K562 (cell line): ENCODE data around the gene KIAA1210. TPM values are rescaled to one million over a fixed set of nuclear protein-coding genes. Genes with fewer than 3 reads are reported as not detected.

Source experiments
- ATAC-seq: fragments of 200-7000 bp; cut with Tn5 transposase; 3 replicates; pipeline ENCODE4 v1.9.1; 2020; ENCODE audit warnings: moderate library complexity
- BruUV-seq: library from RNA; stranded (reverse); fragments of 400-500 nt; replicated peaks from 2 replicates; lab custom pipeline; 2021; lab: Mats Ljungman, UMichigan
- CTCF ChIA-PET: fragments of 300-600 bp; formaldehyde crosslinking; extraction: SDS; loops from one replicate; lab custom pipeline; 2021; ENCODE audit warnings: low intra/inter-chr PET ratio; lab: Yijun Ruan, JAX
- POLR2A ChIA-PET: fragments of 300-600, 350-650 bp; sonication (Branson Sonifier 250); formaldehyde crosslinking; extraction: SDS; loops from one replicate; lab custom pipeline; 2021; ENCODE audit warnings: antibody characterized with exemption, inconsistent platforms; lab: Yijun Ruan, JAX
- DNase-seq, 4 experiments: peaks; one replicate each; pipeline versions ENCODE4 v3.0.0 to v3.0.0-alpha.2; 2011 to 2018; ENCODE audit warnings: low spot score in 3 of 4, mixed read lengths in 3 of 4; ENCODE audit errors: extremely low read depth in 1 of 4
- FAIRE-seq: peaks from 2 replicates; lab custom pipeline; 2011; peaks lifted over from hg19 to GRCh38; lab: Jason Lieb, UNC
- H2AFZ ChIP-seq: 2 replicates; pipeline ENCODE4 v1.6.0; 2011; ENCODE audit warnings: low read depth, low read length, control low read depth, inconsistent platforms
- H3K27ac ChIP-seq: fragments of 200-600 bp; 3 replicates; pipeline ENCODE4 v1.8.0; 2011; ENCODE audit warnings: low read depth, mild to moderate bottlenecking, control low read depth, inconsistent platforms, low read length, moderate library complexity, mixed read lengths; ENCODE audit errors: extremely low read depth
- H3K27me3 ChIP-seq, 2 experiments: fragments of 300-600 bp in 1 of 2; 2 replicates in 1 of 2; 3 replicates in 1 of 2; pipeline versions ENCODE4 v1.6.0 to v1.8.0; 2011; ENCODE audit warnings: inconsistent platforms in 2 of 2, low read length in 2 of 2, mild to moderate bottlenecking in 1 of 2, mixed read lengths in 1 of 2, moderate library complexity in 1 of 2; ENCODE audit not compliant: control insufficient read depth in 2 of 2, insufficient read depth in 2 of 2
- H3K36me3 ChIP-seq: fragments of 300-600 bp; 3 replicates; pipeline ENCODE4 v1.8.0; 2011; ENCODE audit warnings: mild to moderate bottlenecking, low read length, inconsistent platforms; ENCODE audit not compliant: control insufficient read depth, insufficient read depth
- H3K4me1 ChIP-seq, 2 experiments: fragments of 200-600 bp in 1 of 2; replicated peaks in 1 of 2; 2 replicates in 1 of 2; 3 replicates in 1 of 2; pipeline versions ENCODE4 v1.5.1 to v1.8.0; 2011; ENCODE audit warnings: inconsistent platforms in 2 of 2, low read length in 2 of 2, mild to moderate bottlenecking in 1 of 2, mixed read lengths in 1 of 2, moderate library complexity in 1 of 2; ENCODE audit not compliant: control insufficient read depth in 2 of 2, insufficient read depth in 2 of 2
- H3K4me2 ChIP-seq: 2 replicates; pipeline ENCODE4 v1.6.1; 2011; ENCODE audit warnings: low read length, control low read depth, inconsistent platforms, mixed read lengths; ENCODE audit not compliant: insufficient read depth
- H3K4me3 ChIP-seq: fragments of 200-600 bp; sonication (generic), shearing (Covaris generic); 2 replicates; pipeline ENCODE4 v1.5.1; 2016; ENCODE audit warnings: control low read depth, inconsistent platforms
- H3K79me2 ChIP-seq: fragments of 200-600 bp; 3 replicates; pipeline ENCODE4 v1.8.0; 2011; ENCODE audit warnings: low read length, inconsistent platforms; ENCODE audit not compliant: control insufficient read depth, insufficient read depth
- H3K9ac ChIP-seq, 2 experiments: 2 replicates each; pipeline versions ENCODE4 v1.6.0 to v1.6.1; 2011; ENCODE audit warnings: low read depth in 2 of 2, low read length in 2 of 2, control low read depth in 1 of 2, inconsistent platforms in 1 of 2, mild to moderate bottlenecking in 1 of 2, mixed read lengths in 1 of 2; ENCODE audit not compliant: insufficient read depth in 1 of 2
- H3K9me1 ChIP-seq: one replicate; pipeline ENCODE4 v1.6.0; 2011; ENCODE audit warnings: inconsistent platforms, mild to moderate bottlenecking, low read length, moderate library complexity; ENCODE audit not compliant: control insufficient read depth, insufficient read depth
- H3K9me3 ChIP-seq: replicated peaks from 2 replicates; pipeline ENCODE4 v1.5.1; 2011; ENCODE audit warnings: low read depth, low read length, inconsistent platforms; ENCODE audit not compliant: control insufficient read depth, insufficient read depth
- H4K20me1 ChIP-seq: replicated peaks from 2 replicates; pipeline ENCODE4 v1.6.1; 2011; ENCODE audit warnings: low read length, inconsistent platforms, mixed read lengths; ENCODE audit not compliant: control insufficient read depth, insufficient read depth
- CGGBP1 ChIP-seq: fragments of 250-450 bp; sonication (Bioruptor Pico); IDR thresholded peaks from 2 replicates; pipeline ENCODE4 v1.9.0; 2021; ENCODE audit warnings: mild to moderate bottlenecking
- FOSL1 ChIP-seq: fragments of 200-800 bp; sonication (Bioruptor generic); conservative IDR thresholded peaks from 2 replicates; pipeline ENCODE4 v1.6.1; 2016; ENCODE audit warnings: missing genetic modification characterization, missing compliant biosample characterization
- HMBOX1 ChIP-seq: sonication (generic); IDR thresholded peaks from 2 replicates; pipeline ENCODE4 v1.6.1; 2016
- MTF1 ChIP-seq: fragments of 250-450 bp; sonication (Bioruptor Pico); IDR thresholded peaks from 2 replicates; pipeline ENCODE4 v1.9.0; 2021; ENCODE audit warnings: moderate library complexity, mild to moderate bottlenecking, inconsistent platforms, borderline replicate concordance
- NFE2 ChIP-seq: IDR thresholded peaks from 2 replicates; pipeline ENCODE4 v1.6.1; 2014; ENCODE audit warnings: antibody characterized with exemption, low read depth
- STAT5A ChIP-seq: IDR thresholded peaks from 2 replicates; pipeline ENCODE4 v1.6.1; 2012; ENCODE audit warnings: low read length, inconsistent platforms, borderline replicate concordance
- ZEB2 ChIP-seq: fragments of 450-650 bp; IDR thresholded peaks from 2 replicates; pipeline ENCODE4 v1.6.1; 2016
- ZNF24 ChIP-seq: fragments of 450-650 bp; IDR thresholded peaks from 2 replicates; pipeline ENCODE4 v1.6.1; 2016
- ZNF395 ChIP-seq: fragments of 200-800 bp; sonication (Bioruptor generic); IDR thresholded peaks from 2 replicates; pipeline ENCODE4 v1.6.1; 2017; ENCODE audit warnings: missing genetic modification characterization, missing compliant biosample characterization
- WGBS: fragments of 100-300 bp; shearing (Covaris generic); methylation state at CpG from one replicate; pipeline ENCODE4 v1.1.6; 2016; ENCODE audit warnings: low coverage, mixed read lengths; ENCODE audit not compliant: insufficient coverage; ENCODE audit errors: missing lambda C conversion rate; 5-methylcytosine and 5-hydroxymethylcytosine counted together
- in situ Hi-C: fragments of 300-500 bp; cut with MboI; formaldehyde crosslinking; loops from 4 replicates; pipeline ENCODE4 v1.15.0; 2018; ENCODE audit warnings: inconsistent platforms, mixed read lengths
- intact Hi-C: fragments of 100-400 bp; cut with micrococcal nuclease; formaldehyde crosslinking; loops from 2 replicates; pipeline ENCODE4 v1.14.2; 2022
- polyA plus RNA-seq, 8 experiments: library from polyadenylated mRNA; depleted of rRNA in 4 of 8; stranded (reverse) in 5 of 8; unstranded in 3 of 8; fragments of >200 nt; fragmentation: Nextera tagmentation in 2 of 8; fragmentation: Illumina TruSeq in 1 of 8; extraction: Ambion mirVana in 2 of 8; extraction: Trizol in 1 of 8; gene quantifications; 2 replicates each; pipeline versions ENCODE4 v1.2.1 to v1.2.3, GENCODE V29; 2011 to 2014; ENCODE audit warnings: inconsistent platforms in 1 of 8, missing spikeins in 1 of 8
- total RNA-seq, 7 experiments: library from RNA; depleted of rRNA in 6 of 7; stranded (reverse); fragments of >200 nt in 6 of 7; fragmentation: Illumina TruSeq in 2 of 7; extraction: Trizol in 2 of 7; gene quantifications; 2 replicates each; pipeline versions ENCODE4 v1.2.1 to v1.2.3, GENCODE V29; 2011 to 2021; ENCODE audit warnings: low replicate concordance in 1 of 7

Gene KIAA1210
- total and polyA plus RNA-seq, 9 of the 15 experiments (the other 6 are each of a cell fraction or from before 2014, with no cell fraction given), result not detected

- Histone ChIP-seq H3K4me3 (no peak overlapping the region), H3K9ac (no peak overlapping the region), H3K27me3 (no peaks in the 10 kb centered on the region), H3K79me2 (no peaks in the 10 kb centered on the region), H2AFZ (no peak overlapping the region), H3K9me3 (no peaks in the 10 kb centered on the region; the same call in 1 of the 2 replicates), H3K9me1 (no peaks in the 10 kb centered on the region), H3K4me1 (peaks cover 0 to 9% of the 10 kb centered on the region in 2 experiments; a peak in 3 of 5 replicates), H3K36me3 (no peaks in the 10 kb centered on the region), H3K27ac (no peak overlapping the region), H3K4me2 (peak overlapping the region; percentile 5; the same call in 1 of the 2 replicates), H4K20me1 (no peaks in the 10 kb centered on the region)
- in situ Hi-C loops, result no loop called here
- intact Hi-C loops, result no loop called here
- TF ChIP-seq CGGBP1 (CRISPR knock-in tag) (no peak), ZEB2 (no peak), STAT5A (no peak), ZNF24 (no peak), HMBOX1 (0 out of 2 replicates have a peak, but pooled peaks have one; percentile 32), MTF1 (no peak), FOSL1 (tag) (0 out of 2 replicates have a peak, but pooled peaks have one; percentile 33), ZNF395 (CRISPR knock-in tag) (no peak), NFE2 (0 out of 2 replicates have a peak, but pooled peaks have one; percentile 7)
- ChIA-PET CTCF (no interaction called here), POLR2A (interaction anchor here (0.7 kb wide), 1 partner anchor 309 kb away, joined by 3 read pairs; no protein-coding TSS in a partner anchor)
- DNase-seq (peak in 2 of 4 experiments; percentile 17 to 26), FAIRE-seq (peak; percentile 19), ATAC-seq (peak; percentile 71)
- WGBS, result 2% methylated on average over 6 of the region's 6 CpGs
- BruUV-seq, result no TSS peak
Observed at GRCh38 chrX:119062750-119063374, 64.8 kb downstream of the KIAA1210 start.
